Lower leg skin (tissue), 4 donors: ENCODE data around the gene POLE4. TPM values are rescaled to one million over a fixed set of nuclear protein-coding genes. Genes with fewer than 3 reads are reported as not detected.

Experiments used
- DNase-seq, 2 donors: peaks; one replicate each; pipeline ENCODE4 v3.0.0-alpha.2; 2019; ENCODE audit warnings: low spot score in 2 of 2
- H3K4me3 ChIP-seq: fragments of 200-600 bp; sonication (generic); 2 replicates; pipeline ENCODE4 v1.5.1; 2017; ENCODE audit warnings: mild to moderate bottlenecking, low read depth; ENCODE audit not compliant: poor library complexity, severe bottlenecking
- CTCF ChIP-seq, 3 donors: fragments of 450-650 bp; IDR thresholded peaks; one replicate each; pipeline ENCODE4 v1.5.1; 2016; ENCODE audit warnings: antibody characterized with exemption in 3 of 3, mild to moderate bottlenecking in 3 of 3, moderate library complexity in 2 of 3
- POLR2A ChIP-seq, 2 donors: fragments of 450-650 bp; IDR thresholded peaks; one replicate each; pipeline ENCODE4 v1.6.1; 2016 to 2017; ENCODE audit warnings: antibody characterized with exemption in 2 of 2, mild to moderate bottlenecking in 1 of 2, moderate library complexity in 1 of 2
- WGBS, 2 donors: methylation state at CpG; one replicate each; pipeline ENCODE4 v1.1.5; 2018; 5-methylcytosine and 5-hydroxymethylcytosine counted together
- intact Hi-C: fragments of 100-400 bp; cut with DNase I; formaldehyde crosslinking; loops from one replicate; pipeline ENCODE4 v1.15.0; 2023; ENCODE audit warnings: low total_unique reads
- total RNA-seq, 4 donors: library from RNA; depleted of rRNA; stranded (reverse); fragments of >200 nt; gene quantifications; one replicate each; pipeline ENCODE4 v1.1.0, GENCODE V29; 2016

POLE4 gene
- total RNA-seq, 4 donors from 2014 or later, result 8.1 to 20.9 (median 15.7) TPM

GRCh38 chr2:74924463-74925265 lies 33.8 kb upstream of the POLE4 start:
- DNase-seq, result no peak
- 84 to 87% methylated on average over 10 to 11 of the region's 11 CpGs for WGBS, 2 donors
- no peak overlapping the region for H3K4me3 ChIP-seq
- intact Hi-C loops, result loop anchor here (5.0 kb wide), 1 partner anchor 473 kb away; no protein-coding TSS in a partner anchor
- TF ChIP-seq CTCF (IDR thresholded peaks at IDR 0.05) (no peak), POLR2A (IDR thresholded peaks at IDR 0.05) (no peak)

GRCh38 chr2:74925361-74925786 lies 33.1 kb upstream of the POLE4 start:
- intact Hi-C loops, result no loop called here
- 54 to 59% methylated on average over 2 of the region's 2 CpGs for WGBS, 2 donors
- TF ChIP-seq POLR2A (IDR thresholded peaks at IDR 0.05), result no peak
- no peak for TF ChIP-seq CTCF (IDR thresholded peaks at IDR 0.05)
- H3K4me3 ChIP-seq, result no peak overlapping the region
- no peak for DNase-seq

- no peak overlapping the region for H3K4me3 ChIP-seq
- no peak for DNase-seq
- WGBS, 2 donors, result 77 to 80% methylated on average over 5 of the region's 5 CpGs
- TF ChIP-seq POLR2A (IDR thresholded peaks at IDR 0.05) (no peak), CTCF (IDR thresholded peaks at IDR 0.05) (no peak)
- intact Hi-C loops, result no loop called here
Measured at GRCh38 chr2:74927621-74928020, 30.8 kb upstream of the POLE4 start.

GRCh38 chr2:74930811-74931486 lies 27.5 kb upstream of the POLE4 start:
- H3K4me3 ChIP-seq, result no peak overlapping the region
- no peak for DNase-seq
- intact Hi-C loops, result no loop called here
- 89% methylated on average over 8 of the region's 8 CpGs for WGBS, 2 donors
- no peak for TF ChIP-seq POLR2A (IDR thresholded peaks at IDR 0.05)
- no peak for TF ChIP-seq CTCF (IDR thresholded peaks at IDR 0.05)

GRCh38 chr2:74931940-74932339 lies 26.5 kb upstream of the POLE4 start:
- 63 to 94% methylated on average over 2 of the region's 2 CpGs for WGBS, 2 donors
- H3K4me3 ChIP-seq, result no peak overlapping the region
- no peak for TF ChIP-seq POLR2A (IDR thresholded peaks at IDR 0.05)
- TF ChIP-seq CTCF (IDR thresholded peaks at IDR 0.05), result no peak
- DNase-seq, result no peak
- intact Hi-C loops, result no loop called here
